H1 (cell line): ENCODE results near the gene GUCY1A1. TPM values are rescaled to one million over a fixed set of nuclear protein-coding genes. Genes with fewer than 3 reads are reported as not detected.

Experiments used
- ASH2L ChIP-seq: fragments of 200-600, 300-600 bp; sonication (generic); IDR thresholded peaks from one replicate; pipeline ENCODE4 v1.7.1; 2017; ENCODE audit warnings: low read length
- CBX5 ChIP-seq: fragments of 300-800, 300-1000 bp; sonication (generic); IDR thresholded peaks from 2 replicates; pipeline ENCODE4 v1.7.1; 2016; ENCODE audit warnings: antibody characterized with exemption, low read length, low read depth
- CTBP2 ChIP-seq: IDR thresholded peaks from 2 replicates; pipeline ENCODE4 v1.7.0; 2011; ENCODE audit warnings: borderline replicate concordance, mild to moderate bottlenecking, moderate library complexity, mixed read lengths, low read length; ENCODE audit not compliant: insufficient read depth, insufficient read length
- EZH2 ChIP-seq: fragments of 200-600 bp; sonication (generic); IDR thresholded peaks from 2 replicates; pipeline ENCODE4 v1.7.1; 2012; ENCODE audit warnings: low read depth, mild to moderate bottlenecking, moderate library complexity, low read length, inconsistent platforms; ENCODE audit not compliant: severe bottlenecking
- JUND ChIP-seq: IDR thresholded peaks from 2 replicates; pipeline ENCODE4 v1.6.1; 2011; ENCODE audit warnings: mild to moderate bottlenecking, improper control_type of control experiment, low read length
- NANOG ChIP-seq: IDR thresholded peaks from 2 replicates; pipeline ENCODE4 v1.6.1; 2011; ENCODE audit warnings: low read length, low read depth, mild to moderate bottlenecking, inconsistent platforms; ENCODE audit not compliant: insufficient read depth, poor library complexity, severe bottlenecking
- POLR2A ChIP-seq, 2 experiments: IDR thresholded peaks; 1 replicate in 1 of 2; 2 replicates in 1 of 2; pipeline ENCODE4 v1.6.1; 2011; ENCODE audit warnings: low read depth in 2 of 2, low read length in 2 of 2, mild to moderate bottlenecking in 2 of 2; ENCODE audit errors: control extremely low read depth in 1 of 2
- POLR2AphosphoS5 ChIP-seq: IDR thresholded peaks from 2 replicates; pipeline ENCODE4 v1.6.1; 2011; ENCODE audit warnings: low read depth, low read length
- RNF2 ChIP-seq: fragments of 200-900, 300-1000 bp; sonication (generic); IDR thresholded peaks from 2 replicates; pipeline ENCODE4 v1.7.1; 2016; ENCODE audit warnings: borderline replicate concordance, low read depth, mild to moderate bottlenecking, antibody characterized with exemption, low read length; ENCODE audit not compliant: poor library complexity, severe bottlenecking; ENCODE audit errors: missing control alignments
- SAP30 ChIP-seq: fragments of 300-600 bp; sonication (generic); IDR thresholded peaks from 2 replicates; pipeline ENCODE4 v1.7.1; 2012; ENCODE audit warnings: low read length, moderate library complexity, mild to moderate bottlenecking, inconsistent platforms; ENCODE audit not compliant: insufficient read depth, insufficient replicate concordance
- SUZ12 ChIP-seq: fragments of 200-600 bp; sonication (generic); IDR thresholded peaks from 2 replicates; pipeline ENCODE4 v1.6.1; 2012; ENCODE audit warnings: mild to moderate bottlenecking, inconsistent platforms, low read length, moderate library complexity, mixed read lengths
- polyA plus RNA-seq, 7 experiments: library from polyadenylated mRNA; depleted of rRNA in 3 of 7; stranded (reverse) in 5 of 7; unstranded in 2 of 7; fragments of >200 nt in 5 of 7; fragments of 200-250 nt in 2 of 7; gene quantifications; 1 replicate in 5 of 7; 2 replicates in 1 of 7; 4 replicates in 1 of 7; pipeline versions ENCODE4 v1.2.1 to v1.2.3, GENCODE V29; 2011 to 2013; ENCODE audit warnings: missing spikeins in 2 of 7, mixed read lengths in 2 of 7
- total RNA-seq: library from RNA; stranded (reverse); fragmentation: NEBNext Ultra II Directional; extraction: Animal tissue kit (Norgen Biotek cat#: 25700); gene quantifications from 2 replicates; pipeline ENCODE4 v1.2.1, GENCODE V29; 2021
- TF ChIP-seq, protein P1 (sequence below): fragments of 300-600 bp; sonication (generic); IDR thresholded peaks from 2 replicates; pipeline ENCODE4 v1.7.1; 2012; ENCODE audit warnings: low read length, moderate library complexity, mild to moderate bottlenecking, inconsistent platforms; ENCODE audit not compliant: insufficient replicate concordance

The GUCY1A1 gene
- total and polyA plus RNA-seq, 2 of the 8 experiments (the other 6 are each of a cell fraction or from before 2014, with no cell fraction given) = not detected

DNA sequence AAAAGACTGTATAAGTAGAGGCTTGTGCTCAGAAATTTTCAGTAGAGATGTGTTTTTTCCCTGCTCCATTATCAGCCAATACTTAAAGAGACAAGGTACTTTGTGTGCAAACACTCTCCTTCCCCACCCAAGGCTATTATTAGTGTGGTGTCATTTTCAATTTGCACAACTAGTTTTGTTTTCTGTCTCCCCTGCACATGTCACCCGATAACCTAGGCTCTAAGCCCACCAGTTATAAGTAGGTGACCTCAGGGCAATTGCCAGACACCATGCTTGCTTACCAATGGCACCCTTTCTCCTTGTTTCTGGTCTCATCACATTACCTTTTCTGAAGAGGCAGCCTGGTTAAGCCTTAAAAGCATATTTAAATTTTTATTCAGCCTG lies 8.0 kb upstream of the GUCY1A1 start (continued):
- TF ChIP-seq, protein P1, sequence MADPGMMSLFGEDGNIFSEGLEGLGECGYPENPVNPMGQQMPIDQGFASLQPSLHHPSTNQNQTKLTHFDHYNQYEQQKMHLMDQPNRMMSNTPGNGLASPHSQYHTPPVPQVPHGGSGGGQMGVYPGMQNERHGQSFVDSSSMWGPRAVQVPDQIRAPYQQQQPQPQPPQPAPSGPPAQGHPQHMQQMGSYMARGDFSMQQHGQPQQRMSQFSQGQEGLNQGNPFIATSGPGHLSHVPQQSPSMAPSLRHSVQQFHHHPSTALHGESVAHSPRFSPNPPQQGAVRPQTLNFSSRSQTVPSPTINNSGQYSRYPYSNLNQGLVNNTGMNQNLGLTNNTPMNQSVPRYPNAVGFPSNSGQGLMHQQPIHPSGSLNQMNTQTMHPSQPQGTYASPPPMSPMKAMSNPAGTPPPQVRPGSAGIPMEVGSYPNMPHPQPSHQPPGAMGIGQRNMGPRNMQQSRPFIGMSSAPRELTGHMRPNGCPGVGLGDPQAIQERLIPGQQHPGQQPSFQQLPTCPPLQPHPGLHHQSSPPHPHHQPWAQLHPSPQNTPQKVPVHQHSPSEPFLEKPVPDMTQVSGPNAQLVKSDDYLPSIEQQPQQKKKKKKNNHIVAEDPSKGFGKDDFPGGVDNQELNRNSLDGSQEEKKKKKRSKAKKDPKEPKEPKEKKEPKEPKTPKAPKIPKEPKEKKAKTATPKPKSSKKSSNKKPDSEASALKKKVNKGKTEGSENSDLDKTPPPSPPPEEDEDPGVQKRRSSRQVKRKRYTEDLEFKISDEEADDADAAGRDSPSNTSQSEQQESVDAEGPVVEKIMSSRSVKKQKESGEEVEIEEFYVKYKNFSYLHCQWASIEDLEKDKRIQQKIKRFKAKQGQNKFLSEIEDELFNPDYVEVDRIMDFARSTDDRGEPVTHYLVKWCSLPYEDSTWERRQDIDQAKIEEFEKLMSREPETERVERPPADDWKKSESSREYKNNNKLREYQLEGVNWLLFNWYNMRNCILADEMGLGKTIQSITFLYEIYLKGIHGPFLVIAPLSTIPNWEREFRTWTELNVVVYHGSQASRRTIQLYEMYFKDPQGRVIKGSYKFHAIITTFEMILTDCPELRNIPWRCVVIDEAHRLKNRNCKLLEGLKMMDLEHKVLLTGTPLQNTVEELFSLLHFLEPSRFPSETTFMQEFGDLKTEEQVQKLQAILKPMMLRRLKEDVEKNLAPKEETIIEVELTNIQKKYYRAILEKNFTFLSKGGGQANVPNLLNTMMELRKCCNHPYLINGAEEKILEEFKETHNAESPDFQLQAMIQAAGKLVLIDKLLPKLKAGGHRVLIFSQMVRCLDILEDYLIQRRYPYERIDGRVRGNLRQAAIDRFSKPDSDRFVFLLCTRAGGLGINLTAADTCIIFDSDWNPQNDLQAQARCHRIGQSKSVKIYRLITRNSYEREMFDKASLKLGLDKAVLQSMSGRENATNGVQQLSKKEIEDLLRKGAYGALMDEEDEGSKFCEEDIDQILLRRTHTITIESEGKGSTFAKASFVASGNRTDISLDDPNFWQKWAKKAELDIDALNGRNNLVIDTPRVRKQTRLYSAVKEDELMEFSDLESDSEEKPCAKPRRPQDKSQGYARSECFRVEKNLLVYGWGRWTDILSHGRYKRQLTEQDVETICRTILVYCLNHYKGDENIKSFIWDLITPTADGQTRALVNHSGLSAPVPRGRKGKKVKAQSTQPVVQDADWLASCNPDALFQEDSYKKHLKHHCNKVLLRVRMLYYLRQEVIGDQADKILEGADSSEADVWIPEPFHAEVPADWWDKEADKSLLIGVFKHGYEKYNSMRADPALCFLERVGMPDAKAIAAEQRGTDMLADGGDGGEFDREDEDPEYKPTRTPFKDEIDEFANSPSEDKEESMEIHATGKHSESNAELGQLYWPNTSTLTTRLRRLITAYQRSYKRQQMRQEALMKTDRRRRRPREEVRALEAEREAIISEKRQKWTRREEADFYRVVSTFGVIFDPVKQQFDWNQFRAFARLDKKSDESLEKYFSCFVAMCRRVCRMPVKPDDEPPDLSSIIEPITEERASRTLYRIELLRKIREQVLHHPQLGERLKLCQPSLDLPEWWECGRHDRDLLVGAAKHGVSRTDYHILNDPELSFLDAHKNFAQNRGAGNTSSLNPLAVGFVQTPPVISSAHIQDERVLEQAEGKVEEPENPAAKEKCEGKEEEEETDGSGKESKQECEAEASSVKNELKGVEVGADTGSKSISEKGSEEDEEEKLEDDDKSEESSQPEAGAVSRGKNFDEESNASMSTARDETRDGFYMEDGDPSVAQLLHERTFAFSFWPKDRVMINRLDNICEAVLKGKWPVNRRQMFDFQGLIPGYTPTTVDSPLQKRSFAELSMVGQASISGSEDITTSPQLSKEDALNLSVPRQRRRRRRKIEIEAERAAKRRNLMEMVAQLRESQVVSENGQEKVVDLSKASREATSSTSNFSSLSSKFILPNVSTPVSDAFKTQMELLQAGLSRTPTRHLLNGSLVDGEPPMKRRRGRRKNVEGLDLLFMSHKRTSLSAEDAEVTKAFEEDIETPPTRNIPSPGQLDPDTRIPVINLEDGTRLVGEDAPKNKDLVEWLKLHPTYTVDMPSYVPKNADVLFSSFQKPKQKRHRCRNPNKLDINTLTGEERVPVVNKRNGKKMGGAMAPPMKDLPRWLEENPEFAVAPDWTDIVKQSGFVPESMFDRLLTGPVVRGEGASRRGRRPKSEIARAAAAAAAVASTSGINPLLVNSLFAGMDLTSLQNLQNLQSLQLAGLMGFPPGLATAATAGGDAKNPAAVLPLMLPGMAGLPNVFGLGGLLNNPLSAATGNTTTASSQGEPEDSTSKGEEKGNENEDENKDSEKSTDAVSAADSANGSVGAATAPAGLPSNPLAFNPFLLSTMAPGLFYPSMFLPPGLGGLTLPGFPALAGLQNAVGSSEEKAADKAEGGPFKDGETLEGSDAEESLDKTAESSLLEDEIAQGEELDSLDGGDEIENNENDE = no peak
- TF ChIP-seq SAP30 (no peak), JUND (no peak), POLR2AphosphoS5 (no peak), RNF2 (no peak), CTBP2 (no peak), SUZ12 (no peak), POLR2A (IDR thresholded peaks at IDR 0.05; ENCODE audit: control extremely low read depth in 1 of 2, low read depth in 2 of 2, low read length in 2 of 2) (no peak), EZH2 (no peak), CBX5 (no peak), ASH2L (no peak), NANOG (no peak)
